AG09309 (cell line): ENCODE measurements around the gene SCG3.

ENCODE experiments used
- DNase-seq: peaks from one replicate; pipeline ENCODE4 v3.0.0-alpha.2; 2010; ENCODE audit warnings: low read depth
- H3K4me3 ChIP-seq: 2 replicates; pipeline ENCODE4 v1.5.1; 2011; ENCODE audit warnings: mild to moderate bottlenecking, low read depth, low read length, moderate library complexity; ENCODE audit not compliant: control insufficient read depth
- TF ChIP-seq, protein P1 (sequence below): IDR thresholded peaks from 2 replicates; pipeline ENCODE4 v1.5.1; 2011; ENCODE audit warnings: mild to moderate bottlenecking, low read depth, low read length, inconsistent platforms; ENCODE audit not compliant: insufficient read depth, control insufficient read depth; ENCODE audit errors: missing control alignments

SCG3 gene

GRCh38 chr15:51756482-51756881 lies 75.2 kb downstream of the SCG3 start:
- no peak overlapping the region for H3K4me3 ChIP-seq
- TF ChIP-seq, protein P1, sequence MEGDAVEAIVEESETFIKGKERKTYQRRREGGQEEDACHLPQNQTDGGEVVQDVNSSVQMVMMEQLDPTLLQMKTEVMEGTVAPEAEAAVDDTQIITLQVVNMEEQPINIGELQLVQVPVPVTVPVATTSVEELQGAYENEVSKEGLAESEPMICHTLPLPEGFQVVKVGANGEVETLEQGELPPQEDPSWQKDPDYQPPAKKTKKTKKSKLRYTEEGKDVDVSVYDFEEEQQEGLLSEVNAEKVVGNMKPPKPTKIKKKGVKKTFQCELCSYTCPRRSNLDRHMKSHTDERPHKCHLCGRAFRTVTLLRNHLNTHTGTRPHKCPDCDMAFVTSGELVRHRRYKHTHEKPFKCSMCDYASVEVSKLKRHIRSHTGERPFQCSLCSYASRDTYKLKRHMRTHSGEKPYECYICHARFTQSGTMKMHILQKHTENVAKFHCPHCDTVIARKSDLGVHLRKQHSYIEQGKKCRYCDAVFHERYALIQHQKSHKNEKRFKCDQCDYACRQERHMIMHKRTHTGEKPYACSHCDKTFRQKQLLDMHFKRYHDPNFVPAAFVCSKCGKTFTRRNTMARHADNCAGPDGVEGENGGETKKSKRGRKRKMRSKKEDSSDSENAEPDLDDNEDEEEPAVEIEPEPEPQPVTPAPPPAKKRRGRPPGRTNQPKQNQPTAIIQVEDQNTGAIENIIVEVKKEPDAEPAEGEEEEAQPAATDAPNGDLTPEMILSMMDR: no peak
- no peak for DNase-seq

- no peak overlapping the region for H3K4me3 ChIP-seq
- DNase-seq: no peak
- TF ChIP-seq, protein P1: no peak
These were observed 76.1 kb downstream of the SCG3 start for GRCh38 chr15:51757450-51757849.

- no peak for DNase-seq
- H3K4me3 ChIP-seq: no peak overlapping the region
- TF ChIP-seq, protein P1: no peak
These were observed 77.3 kb downstream of the SCG3 start for GRCh38 chr15:51758645-51759044.

- TF ChIP-seq, protein P1: peak; percentile 26
- H3K4me3 ChIP-seq: no peak overlapping the region
- DNase-seq: peak; percentile 82
These were observed 78.3 kb downstream of the SCG3 start for GRCh38 chr15:51759557-51760070.

DNA sequence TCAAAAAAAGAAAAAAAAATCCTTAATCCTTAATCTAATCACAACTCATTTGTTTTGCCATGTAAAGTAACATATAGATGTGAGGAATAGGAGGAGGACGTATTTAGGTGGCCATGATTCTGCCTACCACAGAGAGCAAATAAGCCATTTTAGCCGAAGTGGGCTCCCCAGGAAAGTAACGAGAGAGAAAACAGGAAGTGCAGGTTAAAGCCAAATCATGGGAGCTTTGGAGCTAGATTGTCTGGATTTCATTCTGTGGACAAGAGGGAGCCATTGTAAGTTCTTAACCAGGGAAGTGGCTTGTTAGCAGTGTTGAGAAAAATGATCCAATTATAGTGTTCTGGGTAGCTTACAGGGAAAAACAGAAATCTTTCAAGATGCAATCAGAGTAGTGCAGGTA lies 79.5 kb downstream of the SCG3 start:
- H3K4me3 ChIP-seq: no peak overlapping the region
- DNase-seq: no peak

DNA sequence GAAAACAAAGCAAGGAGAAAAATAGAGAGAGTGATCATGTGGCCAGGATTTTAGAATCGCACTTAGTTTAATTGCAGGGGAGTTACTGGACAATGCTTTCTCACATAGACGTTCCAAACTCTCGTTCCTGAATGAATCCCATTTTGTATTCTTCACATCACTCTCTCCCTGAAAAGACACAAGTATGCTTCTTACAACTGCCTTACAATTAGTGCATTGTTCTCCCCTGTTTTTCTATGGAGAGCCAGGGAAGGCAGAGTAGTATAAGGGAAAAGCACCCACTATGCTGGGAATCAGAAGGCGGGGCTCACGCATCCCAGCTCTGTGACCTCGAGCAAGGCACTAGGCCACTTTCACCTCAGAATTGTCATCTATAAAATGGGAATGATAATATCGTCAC lies 84.4 kb downstream of the SCG3 start:
- TF ChIP-seq, protein P1: no peak
- H3K4me3 ChIP-seq: no peak overlapping the region
- DNase-seq: no peak

More for the DNA sequence above, 79.5 kb downstream of the SCG3 start:
- TF ChIP-seq, protein P1: no peak

GRCh38 chr15:51766341-51766740 lies 85.0 kb downstream of the SCG3 start:
- TF ChIP-seq, protein P1: no peak
- DNase-seq: no peak
- no peak overlapping the region for H3K4me3 ChIP-seq
